OCI-LY3 (cell line): ENCODE measurements around the gene MED22.
"Not testable (repeated sequence)": the region's sequence is repeated elsewhere in the genome, so short reads cannot be mapped to it uniquely, and the experiment has no call there.

Experiments
- CTCF ChIP-seq: fragments of 200-600, 300-600 bp; sonication (generic); IDR thresholded peaks from 2 replicates; pipeline ENCODE4 v1.5.1; 2014; ENCODE audit warnings: antibody characterized with exemption, low read length, low read depth
- EZH2phosphoT487 ChIP-seq: fragments of 200-600 bp; shearing (Covaris generic); IDR thresholded peaks from 2 replicates; pipeline ENCODE4 v1.6.1; 2018; ENCODE audit warnings: antibody characterized with exemption, mixed run types, low read depth

- TF ChIP-seq CTCF, EZH2phosphoT487: not testable (repeated sequence)
Measured at GRCh38 chr9:133377280-133377679, 29.3 kb upstream of the MED22 start.
